ENCODE results near the gene GRB2. TPM values are rescaled to one million over a fixed set of nuclear protein-coding genes. Genes with fewer than 3 reads are reported as not detected.

Gene GRB2
- polyA plus RNA-seq, 3 donors = 164 to 338 (median 262) TPM

- Histone ChIP-seq H4K20me1 (ENCODE audit: insufficient read depth, low read length) (no peaks in the 10 kb centered on the region), H3K36me3 (replicated peaks in 1 of 2; ENCODE audit: control insufficient read depth in 1 of 2, insufficient read depth in 2 of 2, low read length in 2 of 2) (peaks cover 27 to 64% of the 10 kb centered on the region in 2 donors), H3K4me2 (replicated peaks; ENCODE audit: extremely low read depth, low read length, poor library complexity, severe bottlenecking) (no peak overlapping the region), H3K9me3 (replicated peaks in 1 of 2; ENCODE audit: control insufficient read depth in 1 of 2, insufficient read depth in 1 of 2, low read length in 2 of 2) (no peaks in the 10 kb centered on the region), H3K27ac (ENCODE audit: low read depth in 1 of 2, low read length in 2 of 2) (no peak overlapping the region), H3K9ac (ENCODE audit: insufficient read depth, low read length, poor library complexity, severe bottlenecking) (no peak overlapping the region), H3K4me1 (ENCODE audit: control insufficient read depth in 1 of 2, insufficient read depth in 2 of 2, low read length in 2 of 2) (peaks cover 3 to 5% of the 10 kb centered on the region in 2 donors), H3K79me2 (ENCODE audit: insufficient read depth, low read length) (peaks cover 27% of the 10 kb centered on the region), H3K27me3 (ENCODE audit: control insufficient read depth in 2 of 2, insufficient read depth in 2 of 2, low read length in 2 of 2) (no peaks in the 10 kb centered on the region), H3K4me3 (replicated peaks in 1 of 3; ENCODE audit: low read depth in 2 of 3, low read length in 3 of 3) (no peak overlapping the region), H2AFZ (ENCODE audit: insufficient read depth, low read depth, low read length, poor library complexity, severe bottlenecking) (no peak overlapping the region)
- H3K9me3 Mint-ChIP-seq = no peaks in the 10 kb centered on the region
- no peak for TF ChIP-seq CTCF (IDR thresholded peaks at IDR 0.05)
- H3K36me3 Mint-ChIP-seq = peaks cover 40 to 76% of the 10 kb centered on the region in 2 donors
- DNase-seq = no peak
- H3K27ac Mint-ChIP-seq = no peak overlapping the region
- intact Hi-C loops (cut with micrococcal nuclease) = no loop called here
- H3K4me1 Mint-ChIP-seq = peaks cover 7% of the 10 kb centered on the region
- peaks cover 0 to 2% (median 0%) of the 10 kb centered on the region in 3 donors for H3K27me3 Mint-ChIP-seq (ENCODE audit: low read depth in 3 of 3)
- no CpG with 5 or more reads among the region's 6 CpGs for WGBS (ENCODE audit: insufficient coverage)
- H3K4me3 Mint-ChIP-seq = no peak overlapping the region
Observed at GRCh38 chr17:75277664-75278071, 127.8 kb downstream of the GRB2 start.

GRCh38 chr17:75273977-75274708, 131.3 kb downstream of the GRB2 start:
- Histone ChIP-seq H2AFZ (ENCODE audit: insufficient read depth, low read depth, low read length, poor library complexity, severe bottlenecking) (no peak overlapping the region), H3K9me3 (replicated peaks in 1 of 2; ENCODE audit: control insufficient read depth in 1 of 2, insufficient read depth in 1 of 2, low read length in 2 of 2) (no peaks in the 10 kb centered on the region), H3K4me3 (replicated peaks in 1 of 3; ENCODE audit: low read depth in 2 of 3, low read length in 3 of 3) (no peak overlapping the region), H3K9ac (ENCODE audit: insufficient read depth, low read length, poor library complexity, severe bottlenecking) (no peak overlapping the region), H3K4me2 (replicated peaks; ENCODE audit: extremely low read depth, low read length, poor library complexity, severe bottlenecking) (no peak overlapping the region), H4K20me1 (ENCODE audit: insufficient read depth, low read length) (peaks cover 4% of the 10 kb centered on the region), H3K27ac (ENCODE audit: low read depth in 1 of 2, low read length in 2 of 2) (no peak overlapping the region), H3K79me2 (ENCODE audit: insufficient read depth, low read length) (peaks cover 54% of the 10 kb centered on the region), H3K4me1 (ENCODE audit: control insufficient read depth in 1 of 2, insufficient read depth in 2 of 2, low read length in 2 of 2) (peaks cover 27 to 32% of the 10 kb centered on the region in 2 donors), H3K27me3 (ENCODE audit: control insufficient read depth in 2 of 2, insufficient read depth in 2 of 2, low read length in 2 of 2) (no peaks in the 10 kb centered on the region), H3K36me3 (replicated peaks in 1 of 2; ENCODE audit: control insufficient read depth in 1 of 2, insufficient read depth in 2 of 2, low read length in 2 of 2) (peaks cover 20 to 45% of the 10 kb centered on the region in 2 donors)
- WGBS (ENCODE audit: insufficient coverage) = 69% methylated on average over 6 of the region's 7 CpGs
- H3K4me3 Mint-ChIP-seq = no peak overlapping the region
- H3K36me3 Mint-ChIP-seq = peaks cover 32 to 54% of the 10 kb centered on the region in 2 donors
- no peaks in the 10 kb centered on the region for H3K9me3 Mint-ChIP-seq
- DNase-seq = no peak
- no peak for TF ChIP-seq CTCF (IDR thresholded peaks at IDR 0.05)
- H3K27me3 Mint-ChIP-seq (ENCODE audit: low read depth in 3 of 3) = peaks cover 0 to 2% (median 0%) of the 10 kb centered on the region in 3 donors
- intact Hi-C loops (cut with micrococcal nuclease) = loop anchor here in 1 of 2 donors (5.0 kb wide), 1 partner anchor 133 kb away; the partner anchor contains the start of gene GRB2
- H3K4me1 Mint-ChIP-seq = peaks cover 28% of the 10 kb centered on the region
- peak overlapping the region in 3 of 7 donors; percentile 33 to 62 (median 61) for H3K27ac Mint-ChIP-seq
